Measurements from ENCODE around the gene COMMD9.

Gene COMMD9

DNA sequence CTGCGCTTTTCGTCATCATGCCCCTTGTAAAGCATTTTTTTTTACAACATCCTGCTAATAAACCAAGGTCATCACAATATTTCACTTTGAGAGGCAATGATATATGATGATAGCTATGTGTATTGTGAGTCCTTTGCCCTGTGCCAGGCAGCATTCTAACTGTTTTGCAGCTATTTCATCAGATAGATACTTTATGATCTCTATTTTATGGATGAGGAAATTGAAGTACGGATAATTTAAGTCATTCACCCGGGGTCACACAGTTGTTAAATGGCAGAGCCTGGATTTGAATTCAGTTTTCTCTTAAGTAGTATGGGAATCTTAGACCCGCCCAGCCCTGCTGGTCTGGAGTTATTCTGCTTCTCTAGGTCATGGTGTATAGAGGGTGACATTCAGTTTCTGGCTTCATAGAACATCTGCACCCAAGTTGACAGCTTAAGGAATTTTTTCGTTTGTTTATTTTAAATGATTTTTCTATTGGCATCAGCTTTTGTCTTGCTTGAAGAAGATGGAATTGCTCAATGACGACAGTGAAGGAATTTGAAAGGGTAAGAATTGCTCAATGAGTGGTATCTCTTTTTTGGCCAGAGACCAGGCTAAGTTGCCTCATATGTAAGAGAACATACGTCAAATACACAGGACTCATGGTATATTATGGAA lies 7.8 kb upstream of the COMMD9 start:
- no peak for DNase-seq (ENCODE audit: low spot score)

DNA sequence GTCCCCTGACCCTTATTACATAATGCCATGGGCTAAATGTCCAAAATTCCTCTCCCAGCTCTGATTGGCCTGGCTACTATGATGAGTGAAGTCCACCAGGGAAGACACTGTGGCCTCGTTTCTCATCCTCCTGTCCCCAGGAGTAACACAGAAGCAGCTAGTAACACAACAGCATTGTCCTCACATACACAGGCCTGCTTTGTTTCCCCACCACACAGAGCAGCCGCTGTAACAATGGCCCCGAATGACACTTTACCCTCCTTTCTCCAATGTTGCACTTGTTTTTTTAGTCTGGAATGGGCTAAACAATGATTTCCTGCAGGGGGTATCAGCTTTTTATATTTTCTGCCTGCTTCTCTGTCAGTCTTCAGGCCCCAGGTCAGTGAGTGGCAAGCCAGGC lies 6.7 kb upstream of the COMMD9 start, which contains the start of gene PRR5L:
TSS of gene PRR5L (plus strand) at position 363 of the 400 bp plus-strand sequence. CDS start 104,834 bp downstream, outside the sequence.
- peak; percentile 90 for DNase-seq (ENCODE audit: low spot score)

DNA sequence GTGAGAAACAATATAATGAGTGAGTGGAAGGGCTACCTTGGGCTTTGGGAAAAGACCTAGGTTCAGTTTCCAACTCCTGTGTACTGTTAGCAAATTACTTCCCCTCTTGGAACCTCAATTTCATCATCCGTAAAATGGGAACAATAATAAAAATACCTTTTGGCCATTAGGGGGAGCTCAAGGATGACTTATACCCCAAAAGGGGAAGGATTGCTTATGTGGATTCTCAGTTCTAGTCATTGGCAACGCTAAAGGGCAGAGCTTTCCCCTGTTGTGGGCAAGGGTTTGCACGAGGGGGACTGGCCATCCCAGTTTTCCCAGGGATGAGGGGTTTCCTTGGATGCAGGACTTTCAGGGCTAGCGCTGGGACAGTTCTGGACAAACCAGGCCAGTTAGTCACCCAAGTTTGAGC lies 3.1 kb upstream of the COMMD9 start:
- DNase-seq (ENCODE audit: low spot score) = peak; percentile 49

DNA sequence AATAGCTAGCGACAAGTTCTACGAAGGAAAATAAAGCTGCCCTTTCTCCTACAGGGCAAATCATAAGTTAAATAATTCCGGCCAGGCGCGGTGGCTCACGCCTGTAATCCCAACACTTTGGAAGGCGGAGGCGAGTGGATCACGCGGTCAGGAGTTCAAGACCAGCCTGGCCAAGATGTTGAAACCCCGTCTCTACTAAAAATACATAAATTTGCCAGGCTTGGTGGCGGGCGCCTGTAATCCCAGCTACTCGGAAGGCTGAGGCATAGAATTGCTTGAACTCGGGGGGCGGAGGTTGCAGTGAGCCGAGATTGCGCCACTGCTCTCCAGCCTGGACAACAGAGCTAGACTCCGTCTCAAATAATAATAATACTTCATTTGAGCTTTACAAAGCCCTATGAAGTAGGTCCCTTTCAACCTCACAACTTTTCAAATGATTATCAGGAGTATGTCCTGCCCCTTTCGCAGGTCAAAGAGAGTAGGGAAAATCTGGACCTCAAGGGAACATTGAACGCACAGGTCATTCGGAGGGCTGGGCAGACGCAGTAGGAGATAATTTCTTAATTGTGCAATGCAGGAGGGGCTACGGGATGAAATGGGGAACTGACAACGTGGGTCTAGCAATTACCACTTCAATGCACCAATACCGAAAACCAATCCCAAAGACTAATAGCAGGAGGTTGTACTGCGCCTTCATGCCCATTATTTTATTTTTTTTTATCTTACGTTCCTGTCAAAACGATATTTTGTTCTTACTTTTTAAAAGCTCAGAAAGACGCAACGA lies 590 bp downstream of the COMMD9 start:
- DNase-seq (ENCODE audit: low spot score) = no peak

DNA sequence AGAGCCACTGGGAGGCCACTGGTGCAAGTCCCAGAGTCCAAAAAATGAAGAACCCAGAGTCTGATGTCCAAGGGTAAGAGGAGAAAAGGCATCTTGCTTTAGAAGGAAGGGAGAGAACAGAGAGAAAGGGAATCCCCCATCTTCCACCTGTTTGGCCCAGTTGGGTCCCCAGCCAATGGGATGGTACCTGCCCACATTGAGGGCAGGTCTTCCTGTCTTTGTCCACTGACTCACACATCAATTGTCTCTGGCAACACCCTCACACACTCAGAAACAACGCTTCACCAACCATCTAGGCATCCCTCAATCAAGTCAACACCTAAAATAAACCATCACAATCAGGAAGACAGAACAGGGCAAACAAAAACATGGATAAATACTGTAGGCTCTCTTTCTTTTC lies 6.3 kb downstream of the COMMD9 start:
- DNase-seq (ENCODE audit: low spot score) = no peak

DNA sequence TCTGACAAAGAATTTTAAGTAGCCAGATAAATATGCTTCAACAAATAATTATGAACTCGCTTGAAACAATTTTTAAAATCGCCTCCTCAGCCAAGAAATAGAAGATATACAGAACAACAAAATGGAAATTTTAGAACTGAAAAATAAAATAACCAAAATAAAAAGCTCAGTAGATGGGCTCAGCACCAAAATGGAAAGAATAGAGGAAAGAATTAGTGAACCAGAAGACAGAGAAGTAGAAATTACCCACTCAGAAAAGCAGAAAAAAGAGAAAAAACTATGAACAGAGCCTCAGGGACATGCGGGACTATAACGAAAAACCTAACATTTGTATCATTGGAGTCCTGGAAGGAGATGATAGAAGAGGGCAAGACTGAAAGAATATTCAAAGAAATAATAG lies 7.4 kb downstream of the COMMD9 start:
- DNase-seq (ENCODE audit: low spot score) = no peak

DNA sequence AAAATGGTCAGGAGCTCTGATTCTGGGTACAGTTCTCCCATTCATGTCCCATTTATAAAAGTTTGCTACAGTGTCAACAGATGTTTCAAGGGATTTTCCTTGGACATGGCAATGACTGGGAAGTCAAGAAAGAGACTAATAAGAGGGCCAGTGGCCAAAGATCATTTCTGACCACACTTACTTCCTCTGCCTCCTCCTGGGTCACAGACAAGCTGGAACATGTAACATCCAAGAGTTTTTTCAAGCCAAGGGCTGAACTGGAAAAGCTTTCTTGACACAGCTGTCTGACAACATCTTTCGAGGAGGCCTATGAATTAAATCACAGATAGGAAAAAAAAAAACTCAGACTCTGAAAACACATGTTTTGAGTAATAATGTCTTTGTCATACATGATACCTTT lies 8.7 kb downstream of the COMMD9 start:
- no peak for DNase-seq (ENCODE audit: low spot score)

DNA sequence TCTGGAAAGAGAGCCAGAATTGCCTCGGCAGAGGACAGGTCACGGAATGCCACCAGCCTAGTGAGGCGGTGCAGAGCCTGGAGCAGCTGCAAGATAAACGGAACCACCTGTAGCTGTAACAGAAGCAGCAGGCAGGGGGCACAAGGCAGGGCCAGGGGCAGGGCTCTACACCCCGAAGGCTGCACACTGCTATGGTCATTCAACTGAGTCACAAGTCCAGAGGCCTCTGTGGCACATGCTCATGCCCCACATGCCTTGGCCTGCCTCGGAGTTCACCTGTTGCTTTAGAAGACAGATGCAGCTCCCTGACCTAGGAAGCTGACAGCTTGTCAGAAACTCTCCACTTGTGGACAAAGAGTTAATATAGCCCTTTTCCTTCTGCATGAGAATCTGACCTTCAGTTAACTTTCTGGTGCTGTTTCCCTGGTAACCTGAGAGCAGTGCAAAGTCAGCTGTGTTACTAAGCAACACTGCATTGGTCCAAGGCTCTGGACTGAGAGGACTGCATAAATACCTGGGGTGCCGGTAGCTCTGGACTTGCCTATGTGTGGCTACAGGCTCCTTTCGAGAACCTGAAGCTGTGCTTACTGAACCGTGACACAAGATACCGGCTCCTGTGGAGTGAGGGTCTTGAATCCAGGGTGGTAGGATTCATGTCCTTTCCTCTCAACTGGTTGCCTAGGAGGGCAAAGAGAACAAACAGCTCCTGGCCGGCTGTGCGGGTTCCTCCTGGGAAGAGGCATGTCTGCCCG lies 10.5 kb downstream of the COMMD9 start:
- DNase-seq (ENCODE audit: low spot score) = no peak

DNA sequence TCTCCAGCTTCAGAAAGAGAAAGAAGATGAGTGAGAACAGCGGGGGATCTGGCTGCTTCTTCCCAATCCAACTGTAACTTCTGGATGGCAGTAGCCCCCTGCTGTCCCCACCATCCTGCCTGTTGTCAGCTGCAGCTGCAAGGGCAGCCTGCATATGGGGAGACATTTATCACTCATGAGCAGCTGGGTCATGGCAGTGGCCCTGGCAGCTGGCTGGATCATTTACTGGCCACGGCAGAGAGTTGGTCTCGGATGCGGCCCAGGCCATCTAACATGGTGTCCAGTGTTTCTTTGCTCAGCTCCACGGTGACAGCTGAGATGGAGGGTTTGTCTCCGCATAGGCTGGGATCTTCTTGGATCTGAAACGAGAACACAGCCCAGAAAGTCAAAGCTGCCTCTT lies 14.8 kb downstream of the COMMD9 start:
- no peak for DNase-seq (ENCODE audit: low spot score)

DNA sequence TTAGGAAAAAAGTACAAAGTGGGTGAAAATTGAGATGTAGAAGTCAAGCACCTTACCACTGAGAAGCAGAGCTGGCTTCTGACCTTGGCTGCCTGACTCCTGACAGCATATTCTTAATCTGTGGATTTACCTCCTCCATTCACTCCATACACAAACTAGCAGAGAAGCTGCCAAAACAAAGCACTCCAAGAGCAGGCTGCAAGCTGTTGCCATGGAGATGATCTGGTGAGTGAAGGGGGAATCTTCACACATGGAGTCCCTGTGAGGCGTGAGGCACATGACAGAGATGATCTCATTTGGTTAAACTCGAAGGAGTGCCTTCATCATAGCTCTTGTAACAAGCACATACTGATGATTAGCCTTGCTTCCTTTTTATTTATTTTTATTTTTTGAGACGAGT lies 16.1 kb downstream of the COMMD9 start:
- no peak for DNase-seq (ENCODE audit: low spot score)

DNA sequence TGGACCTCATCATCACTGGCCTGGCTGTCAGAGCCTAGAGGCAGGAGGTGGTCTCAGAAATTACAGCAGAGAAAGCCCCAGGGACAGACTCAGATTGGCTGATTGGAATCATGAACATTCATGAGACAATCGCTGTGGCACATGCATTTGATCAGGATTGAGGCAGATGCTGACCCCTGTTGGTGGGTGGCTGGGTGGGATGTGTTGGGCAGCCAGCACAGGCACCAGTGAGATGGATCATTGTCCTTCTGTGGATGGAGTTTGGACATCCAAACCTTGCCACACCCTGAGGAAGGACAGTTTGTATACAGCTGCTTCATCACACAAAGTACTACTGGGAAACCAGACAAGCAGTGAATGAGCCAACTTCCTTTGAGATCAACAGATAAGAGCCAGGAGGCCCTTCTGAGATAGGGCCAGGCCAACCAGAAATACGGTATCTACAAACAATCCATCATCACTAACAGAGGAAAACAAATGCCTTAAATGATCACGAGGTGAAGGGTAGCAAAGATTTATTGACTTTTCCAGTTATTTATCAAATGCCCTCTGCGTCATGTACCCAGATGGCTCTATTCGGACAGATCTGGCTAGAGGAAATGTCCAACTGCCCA lies 17.3 kb downstream of the COMMD9 start:
- DNase-seq (ENCODE audit: low spot score) = no peak

DNA sequence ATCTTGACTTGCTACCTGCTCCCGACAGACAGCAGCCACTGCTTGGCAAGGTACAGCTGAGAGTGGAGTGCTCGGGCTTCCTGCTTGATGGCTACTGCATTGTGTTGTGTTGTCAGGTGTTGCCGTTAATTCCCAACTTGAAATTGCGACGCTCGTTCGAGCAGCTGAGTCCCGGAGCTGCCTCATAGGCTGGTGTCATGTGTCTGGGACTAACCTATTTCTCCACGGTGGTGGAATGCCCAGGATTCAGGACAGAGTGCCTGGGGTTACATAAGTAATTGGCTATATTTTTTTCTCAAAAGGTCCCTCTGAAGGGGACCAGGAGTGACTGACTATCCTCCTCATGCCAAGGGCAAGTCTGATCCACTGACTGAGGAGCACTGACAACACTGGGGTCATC lies 18.5 kb downstream of the COMMD9 start:
- no peak for DNase-seq (ENCODE audit: low spot score)

DNA sequence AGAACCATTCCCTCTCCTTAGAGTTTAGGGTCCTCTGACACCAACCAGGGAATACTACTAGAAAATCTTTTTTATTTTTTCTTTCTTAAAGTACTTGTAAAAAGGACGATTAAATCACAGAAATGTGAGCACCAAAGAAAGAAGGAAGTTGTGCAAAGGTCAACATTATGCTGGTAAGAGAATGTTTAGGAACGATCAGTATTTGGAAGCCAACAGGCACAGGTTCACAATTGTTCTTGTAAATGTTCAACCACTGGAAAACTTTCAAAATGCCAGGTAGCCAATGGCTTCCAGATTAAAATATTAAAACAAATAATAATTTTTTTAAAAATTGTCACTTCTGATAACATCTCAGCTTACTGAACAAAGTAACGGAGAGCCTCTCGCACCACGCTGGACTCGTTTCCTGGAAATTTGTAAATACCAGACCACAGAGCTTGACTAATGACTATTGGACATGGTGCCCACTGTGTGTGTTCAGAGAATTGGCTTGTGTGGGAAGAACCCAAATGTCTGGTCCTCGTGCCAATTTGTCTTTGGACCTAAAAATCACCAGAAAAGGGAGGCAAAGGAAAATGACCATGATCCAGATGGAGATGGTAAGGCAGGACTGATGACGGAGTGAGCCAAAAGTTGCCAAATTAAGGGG lies 20.8 kb downstream of the COMMD9 start:
- no peak for DNase-seq (ENCODE audit: low spot score)

DNA sequence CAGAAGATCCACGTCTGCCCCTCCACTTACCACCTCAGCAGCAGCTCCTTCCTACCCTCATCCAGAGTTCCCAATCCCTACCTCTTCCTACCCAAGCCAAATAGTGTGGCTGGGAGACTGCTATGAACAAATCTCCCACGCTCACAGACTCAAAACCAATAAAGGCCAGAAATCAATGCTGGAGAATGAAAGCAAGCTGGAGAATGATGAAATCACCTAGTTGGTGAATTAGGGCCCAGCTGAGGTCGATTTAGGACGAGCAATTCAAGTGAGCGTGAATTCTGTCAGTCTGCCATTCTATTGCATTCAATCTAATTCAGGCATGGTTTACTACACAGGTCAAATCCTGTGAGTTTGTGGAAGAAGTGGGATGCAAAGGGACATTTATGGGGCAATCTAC lies 22.5 kb downstream of the COMMD9 start:
- no peak for DNase-seq (ENCODE audit: low spot score)

DNA sequence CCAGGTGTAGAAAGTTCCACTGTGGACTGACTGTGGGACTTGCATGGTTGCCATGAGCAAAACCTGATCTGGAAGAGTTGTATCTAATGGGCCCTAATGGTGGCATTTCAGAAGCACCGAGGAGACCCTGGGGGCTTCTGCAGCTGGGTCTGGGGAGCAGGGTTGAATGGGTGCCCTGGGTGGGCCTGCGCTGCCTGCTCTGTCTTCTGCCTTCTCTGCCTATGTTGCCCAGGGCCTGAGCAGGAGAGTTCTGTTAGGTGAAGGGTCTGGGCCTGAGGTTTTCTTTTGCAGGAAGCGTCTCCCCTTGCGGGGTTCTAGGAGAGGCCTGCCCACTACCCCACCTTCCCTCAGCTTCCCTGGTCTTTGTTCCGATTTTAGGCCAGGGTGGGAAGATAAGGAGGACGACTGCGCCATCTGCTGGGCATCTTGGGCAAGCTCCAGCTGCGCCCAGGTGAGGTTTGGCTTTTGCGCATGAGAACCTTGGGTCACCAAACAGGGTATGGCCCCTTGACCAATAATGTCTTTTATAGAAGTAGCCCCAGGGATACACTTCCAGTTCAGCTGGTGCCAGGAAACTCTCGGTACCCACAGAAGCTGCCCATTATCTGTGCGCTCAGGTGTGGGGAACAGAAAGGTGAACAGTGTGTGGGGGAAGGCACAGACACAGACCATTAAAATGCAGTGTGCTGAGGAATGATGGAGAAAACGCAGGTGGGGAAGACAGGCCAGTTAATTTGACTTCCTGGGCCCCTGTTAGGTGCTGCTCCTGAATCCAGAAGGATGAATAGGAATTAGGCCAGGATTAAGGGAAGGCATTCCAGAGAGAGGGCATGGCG lies 23.2 kb downstream of the COMMD9 start:
- DNase-seq (ENCODE audit: low spot score) = no peak

DNA sequence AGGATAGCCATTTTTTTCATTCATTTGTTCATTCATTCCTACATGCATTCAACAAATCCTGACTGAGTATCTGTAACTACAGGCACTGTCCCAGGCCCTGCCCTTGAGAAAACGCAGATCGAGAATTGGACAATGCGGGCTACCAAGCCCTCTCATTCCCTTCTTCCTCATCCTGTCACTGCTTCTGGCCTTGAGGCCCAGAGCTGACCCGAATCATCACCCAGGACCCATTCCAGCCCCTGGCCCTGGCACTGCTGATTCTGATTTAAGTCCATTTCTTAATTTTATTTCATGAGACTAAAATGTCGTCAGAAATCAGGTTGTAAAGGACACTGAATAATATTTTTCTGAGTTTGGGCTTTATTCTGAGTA lies 24.3 kb downstream of the COMMD9 start:
- no peak for DNase-seq (ENCODE audit: low spot score)

DNA sequence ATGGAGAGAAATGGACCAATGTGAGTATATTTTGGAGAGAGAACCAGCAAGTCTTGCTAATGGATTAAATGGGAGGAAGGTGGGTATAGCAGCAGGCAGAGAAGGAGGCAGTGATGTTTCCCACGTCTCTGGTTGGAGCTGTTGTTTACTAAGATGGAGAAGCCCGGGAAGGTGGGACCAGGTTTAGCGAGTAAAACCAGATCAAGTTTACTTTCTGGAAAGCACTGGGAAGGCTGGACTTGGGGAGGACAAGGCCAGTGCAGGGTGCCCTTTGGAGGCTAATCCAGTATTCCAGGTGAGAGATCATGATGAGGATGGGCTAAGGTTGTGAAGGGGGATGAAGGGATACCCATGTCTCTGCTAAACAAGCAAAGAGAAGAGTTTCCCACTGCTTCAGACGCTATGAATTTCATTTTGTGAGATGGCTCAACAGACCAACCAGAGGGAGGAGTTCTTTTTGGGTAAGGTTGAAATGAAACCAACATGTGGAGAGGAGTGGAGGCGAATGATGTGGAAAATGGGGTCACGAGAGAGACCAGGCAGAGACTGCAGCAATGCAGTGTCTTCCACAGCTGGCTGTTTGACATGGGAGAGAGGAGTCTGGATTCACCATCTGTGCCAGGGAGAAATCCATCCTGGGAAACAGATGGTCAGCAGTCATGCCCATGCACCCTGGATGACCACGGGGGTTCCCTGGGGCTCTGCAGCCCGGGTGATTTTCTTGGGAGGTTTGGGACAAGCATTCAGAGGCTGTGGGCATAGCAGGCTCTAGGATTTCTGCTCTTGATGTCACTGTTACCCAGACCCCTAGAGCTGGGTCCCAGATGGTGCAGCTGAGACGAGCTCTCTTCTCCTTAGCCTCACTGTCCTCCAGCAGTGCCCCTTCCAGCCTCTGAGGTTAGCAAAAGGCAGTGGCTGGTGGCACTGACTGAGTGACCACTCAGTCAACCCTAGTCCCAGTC lies 24.9 kb downstream of the COMMD9 start:
- DNase-seq (ENCODE audit: low spot score) = no peak

DNA sequence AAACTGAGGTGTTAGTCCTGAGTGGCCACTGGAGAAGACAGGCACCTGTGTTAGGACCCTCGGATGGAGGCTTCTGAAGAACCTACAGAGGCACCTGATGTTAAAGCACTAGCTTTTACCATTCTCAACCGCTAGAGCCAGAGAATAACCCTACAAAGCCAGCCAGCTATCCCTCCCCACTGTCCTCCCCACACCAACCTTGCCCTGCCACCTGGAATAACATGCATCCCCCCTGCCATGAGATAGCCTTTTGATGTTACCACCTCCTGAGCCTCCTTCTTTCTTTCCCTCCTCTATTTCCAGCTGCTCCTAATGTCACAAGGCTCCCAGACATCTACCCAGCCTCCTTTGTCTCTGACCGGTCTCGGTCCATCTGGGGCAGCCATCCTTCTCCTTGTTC lies 28.1 kb downstream of the COMMD9 start:
- DNase-seq (ENCODE audit: low spot score) = no peak

DNA sequence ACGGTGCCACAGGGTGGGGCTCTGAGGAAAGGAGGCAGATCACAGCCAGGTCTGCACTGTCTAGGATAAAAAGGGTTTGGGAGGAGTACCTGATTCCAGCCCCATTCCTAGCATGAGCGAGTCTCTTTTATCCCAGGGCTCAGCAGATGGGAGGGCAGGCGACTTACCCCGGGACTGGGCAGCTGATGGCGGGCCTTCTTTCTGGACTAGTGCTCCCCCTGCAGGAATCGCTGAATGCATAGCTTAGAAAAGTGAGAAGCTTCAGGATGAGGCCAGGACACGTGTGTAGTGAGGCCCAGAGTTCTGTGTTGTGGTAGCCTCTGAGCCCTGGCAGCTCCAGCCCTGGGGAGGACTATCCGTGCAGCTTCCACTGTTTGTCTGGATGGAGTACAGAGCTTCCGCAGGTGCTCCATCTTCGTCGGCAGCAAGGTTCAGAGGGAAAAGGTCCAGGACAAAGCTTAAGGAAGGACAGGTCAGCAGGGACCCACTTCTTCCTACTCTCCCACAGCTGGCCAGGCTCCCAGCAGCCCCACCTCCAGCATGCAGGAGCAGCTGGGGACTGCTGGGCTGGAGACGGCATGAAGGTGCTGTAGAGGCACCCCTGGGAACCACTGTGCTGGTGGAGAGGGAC lies 30.4 kb downstream of the COMMD9 start:
- DNase-seq (ENCODE audit: low spot score) = peak; percentile 58
